Stimulated activated CD4-positive, alpha-beta T cell treated with anti-CD3 and anti-CD28 coated beads, Interleukin-4, amount 100 ng/mL, for 4 hours (primary cell): ENCODE results near the gene C11orf58.

Experiments used
- DNase-seq, 2 experiments: peaks; one replicate each; pipeline ENCODE4 v3.0.0-alpha.2; 2020

C11orf58 gene

GRCh38 chr11:16738193-16738946 is at the start of gene C11orf58:
TSS of gene C11orf58 (plus strand) at chr11:16738647. CDS start at chr11:16738779, 132 bp downstream.
- peak; percentile 86 to 94 for DNase-seq

- no peak for DNase-seq
Measured at GRCh38 chr11:16690086-16690485, 48.4 kb upstream of the C11orf58 start.

- DNase-seq = no peak
Measured at GRCh38 chr11:16703795-16704194, 34.7 kb upstream of the C11orf58 start.

GRCh38 chr11:16713594-16713993 is 24.9 kb upstream of the C11orf58 start:
- no peak for DNase-seq

- no peak for DNase-seq
Measured at GRCh38 chr11:16722581-16723344, 15.7 kb upstream of the C11orf58 start.

GRCh38 chr11:16727806-16728205 is 10.6 kb upstream of the C11orf58 start:
- no peak for DNase-seq

- DNase-seq = no peak
Measured at GRCh38 chr11:16737818-16738192, 642 bp upstream of the C11orf58 start.

- DNase-seq = no peak
Measured at GRCh38 chr11:16738947-16739815, 734 bp downstream of the C11orf58 start.

GRCh38 chr11:16741473-16741872 is 3.0 kb downstream of the C11orf58 start:
- DNase-seq = no peak

GRCh38 chr11:16743478-16743877 is 5.0 kb downstream of the C11orf58 start:
- no peak for DNase-seq

- no peak for DNase-seq
Measured at GRCh38 chr11:16744128-16744725, 5.8 kb downstream of the C11orf58 start.

GRCh38 chr11:16745950-16746605 is 7.6 kb downstream of the C11orf58 start:
- no peak for DNase-seq

- DNase-seq = no peak
Measured at GRCh38 chr11:16749092-16749491, 10.6 kb downstream of the C11orf58 start.

- DNase-seq = no peak
Measured at GRCh38 chr11:16749666-16750065, 11.2 kb downstream of the C11orf58 start.

- no peak for DNase-seq
Measured at GRCh38 chr11:16750417-16750816, 12.0 kb downstream of the C11orf58 start.

GRCh38 chr11:16758382-16759024 is 20.1 kb downstream of the C11orf58 start:
- no peak for DNase-seq

GRCh38 chr11:16759857-16760508 is 21.5 kb downstream of the C11orf58 start:
- DNase-seq = no peak

GRCh38 chr11:16763746-16764145 is 25.3 kb downstream of the C11orf58 start:
- DNase-seq = no peak

GRCh38 chr11:16764888-16765287 is 26.4 kb downstream of the C11orf58 start:
- no peak for DNase-seq

- no peak for DNase-seq
Measured at GRCh38 chr11:16767137-16767536, 28.7 kb downstream of the C11orf58 start.

- DNase-seq = no peak
Measured at GRCh38 chr11:16767957-16768356, 29.5 kb downstream of the C11orf58 start.
